Astrocyte (in vitro differentiated cells and primary cell): Measurements from ENCODE around the gene MRRF. TPM values are rescaled to one million over a fixed set of nuclear protein-coding genes. Genes with fewer than 3 reads are reported as not detected.

ENCODE experiments used
- DNase-seq: peaks from one replicate; pipeline ENCODE4 v3.0.0-alpha.2; 2010; ENCODE audit warnings: low read depth
- FAIRE-seq: peaks from 2 replicates; lab custom pipeline; 2011; peaks lifted over from hg19 to GRCh38; lab: Jason Lieb, UNC
- H2AFZ ChIP-seq: 2 replicates; pipeline ENCODE4 v1.6.0; 2012; ENCODE audit warnings: low read depth, low read length, inconsistent platforms
- H3K27ac ChIP-seq: 2 replicates; pipeline ENCODE4 v1.5.1; 2011; ENCODE audit warnings: low read depth, low read length, inconsistent platforms
- H3K27me3 ChIP-seq: 2 replicates; pipeline ENCODE4 v1.6.0; 2011; ENCODE audit warnings: low read length, inconsistent platforms; ENCODE audit not compliant: insufficient read depth
- H3K36me3 ChIP-seq: 2 replicates; pipeline ENCODE4 v1.5.1; 2011; ENCODE audit warnings: low read length, inconsistent platforms; ENCODE audit not compliant: insufficient read depth
- H3K4me1 ChIP-seq: 2 replicates; pipeline ENCODE4 v1.5.1; 2011; ENCODE audit warnings: low read length, inconsistent platforms; ENCODE audit not compliant: insufficient read depth
- H3K4me2 ChIP-seq: 2 replicates; pipeline ENCODE4 v1.6.0; 2012; ENCODE audit warnings: low read length, inconsistent platforms
- H3K4me3 ChIP-seq: 2 replicates; pipeline ENCODE4 v1.5.1; 2011; ENCODE audit warnings: low read depth, mild to moderate bottlenecking, low read length, inconsistent platforms; ENCODE audit not compliant: insufficient read depth
- H3K79me2 ChIP-seq: 2 replicates; pipeline ENCODE4 v1.6.0; 2012; ENCODE audit warnings: mild to moderate bottlenecking, low read length, inconsistent platforms; ENCODE audit not compliant: insufficient read depth
- H3K9ac ChIP-seq: 2 replicates; pipeline ENCODE4 v1.6.0; 2012; ENCODE audit warnings: mild to moderate bottlenecking, low read length, inconsistent platforms
- H3K9me3 ChIP-seq: 2 replicates; pipeline ENCODE4 v1.5.1; 2012; ENCODE audit warnings: low read depth, mild to moderate bottlenecking, low read length, inconsistent platforms; ENCODE audit not compliant: insufficient read depth
- H4K20me1 ChIP-seq: 2 replicates; pipeline ENCODE4 v1.6.0; 2012; ENCODE audit warnings: low read length, inconsistent platforms; ENCODE audit not compliant: insufficient read depth
- H3K27ac Mint-ChIP-seq: one replicate; pipeline ENCODE4 v1.8.0; 2021; ENCODE audit warnings: mild to moderate bottlenecking, mixed read lengths; ENCODE audit not compliant: unreplicated experiment
- H3K27me3 Mint-ChIP-seq: one replicate; pipeline ENCODE4 v1.8.0; 2021; ENCODE audit warnings: low read depth, mixed read lengths; ENCODE audit not compliant: unreplicated experiment
- H3K36me3 Mint-ChIP-seq: one replicate; pipeline ENCODE4 v1.8.0; 2021; ENCODE audit warnings: low read depth, mixed read lengths; ENCODE audit not compliant: unreplicated experiment
- H3K4me1 Mint-ChIP-seq: one replicate; pipeline ENCODE4 v1.8.0; 2021; ENCODE audit warnings: low read depth, mixed read lengths; ENCODE audit not compliant: unreplicated experiment
- H3K4me3 Mint-ChIP-seq: one replicate; pipeline ENCODE4 v1.8.0; 2021; ENCODE audit warnings: mild to moderate bottlenecking, moderate library complexity, mixed read lengths; ENCODE audit not compliant: unreplicated experiment
- H3K9me3 Mint-ChIP-seq: one replicate; pipeline ENCODE4 v1.8.0; 2021; ENCODE audit warnings: mild to moderate bottlenecking, mixed read lengths; ENCODE audit not compliant: unreplicated experiment
- CTCF ChIP-seq: IDR thresholded peaks from 2 replicates; pipeline ENCODE4 v1.5.1; 2011; ENCODE audit warnings: low read depth, mild to moderate bottlenecking, inconsistent platforms, low read length, moderate library complexity; ENCODE audit not compliant: insufficient read depth
- EZH2 ChIP-seq: IDR thresholded peaks from 2 replicates; pipeline ENCODE4 v1.6.1; 2012; ENCODE audit warnings: mild to moderate bottlenecking, low read length, inconsistent platforms; ENCODE audit not compliant: insufficient read depth
- total RNA-seq: library from RNA; stranded (reverse); gene quantifications from 2 replicates; pipeline ENCODE4 v1.2.1, GENCODE V29; 2021

MRRF gene
- total RNA-seq, 1 donor from 2014 or later = 24.0 TPM

- Histone ChIP-seq H3K9ac (no peak overlapping the region), H4K20me1 (no peaks in the 10 kb centered on the region), H3K27me3 (peaks cover 22% of the 10 kb centered on the region), H3K4me2 (no peak overlapping the region), H3K9me3 (no peaks in the 10 kb centered on the region), H2AFZ (no peak overlapping the region), H3K79me2 (no peaks in the 10 kb centered on the region), H3K4me3 (no peak overlapping the region), H3K36me3 (no peaks in the 10 kb centered on the region), H3K4me1 (peaks cover 5% of the 10 kb centered on the region), H3K27ac (no peak overlapping the region)
- Mint-ChIP-seq H3K4me3 (no peak overlapping the region), H3K9me3 (peaks cover 8% of the 10 kb centered on the region), H3K4me1 (peaks cover 2% of the 10 kb centered on the region), H3K27ac (no peak overlapping the region), H3K36me3 (peaks cover 2% of the 10 kb centered on the region), H3K27me3 (peaks cover 69% of the 10 kb centered on the region)
- DNase-seq (no peak), FAIRE-seq (no peak)
- no peak for TF ChIP-seq CTCF
- TF ChIP-seq EZH2 = no peak
These were observed 103.2 kb downstream of the MRRF start for GRCh38 chr9:122367774-122368460.

- H4K20me1 ChIP-seq = no peaks in the 10 kb centered on the region
These were observed 104.0 kb downstream of the MRRF start for GRCh38 chr9:122368642-122369041.

More at GRCh38 chr9:122368642-122369041, 104.0 kb downstream of the MRRF start:
- H3K4me3 Mint-ChIP-seq = no peak overlapping the region
- no peak overlapping the region for H2AFZ ChIP-seq
- H3K9ac ChIP-seq = no peak overlapping the region
- no peak overlapping the region for H3K4me3 ChIP-seq
- H3K79me2 ChIP-seq = no peaks in the 10 kb centered on the region
- H3K36me3 ChIP-seq = no peaks in the 10 kb centered on the region
- H3K27me3 ChIP-seq = peaks cover 22% of the 10 kb centered on the region
- H3K27ac ChIP-seq = no peak overlapping the region
- TF ChIP-seq CTCF (no peak), EZH2 (no peak)
- H3K27ac Mint-ChIP-seq = no peak overlapping the region
- H3K4me1 ChIP-seq = peaks cover 5% of the 10 kb centered on the region
- H3K4me1 Mint-ChIP-seq = peaks cover 2% of the 10 kb centered on the region
- peaks cover 2% of the 10 kb centered on the region for H3K36me3 Mint-ChIP-seq
- DNase-seq (no peak), FAIRE-seq (no peak)
- no peak overlapping the region for H3K4me2 ChIP-seq
- no peaks in the 10 kb centered on the region for H3K9me3 ChIP-seq
- H3K27me3 Mint-ChIP-seq = peaks cover 67% of the 10 kb centered on the region
- H3K9me3 Mint-ChIP-seq = peaks cover 8% of the 10 kb centered on the region
